HL-60/S4 treated with phorbol 12-myristate 13-acetate at 8.2 ng/mL for 4 days and 3 days (cell line): ENCODE data around the gene RAB5A.
"Not testable (repeated sequence)": the region's sequence is repeated elsewhere in the genome, so short reads cannot be mapped to it uniquely, and the experiment has no call there.

Experiments
- in situ Hi-C: fragments of 300-500 bp; cut with MboI; formaldehyde crosslinking; loops from 2 replicates; pipeline ENCODE4 v1.15.0; 2022; ENCODE audit warnings: low sequenced_read_pairs

RAB5A gene

DNA sequence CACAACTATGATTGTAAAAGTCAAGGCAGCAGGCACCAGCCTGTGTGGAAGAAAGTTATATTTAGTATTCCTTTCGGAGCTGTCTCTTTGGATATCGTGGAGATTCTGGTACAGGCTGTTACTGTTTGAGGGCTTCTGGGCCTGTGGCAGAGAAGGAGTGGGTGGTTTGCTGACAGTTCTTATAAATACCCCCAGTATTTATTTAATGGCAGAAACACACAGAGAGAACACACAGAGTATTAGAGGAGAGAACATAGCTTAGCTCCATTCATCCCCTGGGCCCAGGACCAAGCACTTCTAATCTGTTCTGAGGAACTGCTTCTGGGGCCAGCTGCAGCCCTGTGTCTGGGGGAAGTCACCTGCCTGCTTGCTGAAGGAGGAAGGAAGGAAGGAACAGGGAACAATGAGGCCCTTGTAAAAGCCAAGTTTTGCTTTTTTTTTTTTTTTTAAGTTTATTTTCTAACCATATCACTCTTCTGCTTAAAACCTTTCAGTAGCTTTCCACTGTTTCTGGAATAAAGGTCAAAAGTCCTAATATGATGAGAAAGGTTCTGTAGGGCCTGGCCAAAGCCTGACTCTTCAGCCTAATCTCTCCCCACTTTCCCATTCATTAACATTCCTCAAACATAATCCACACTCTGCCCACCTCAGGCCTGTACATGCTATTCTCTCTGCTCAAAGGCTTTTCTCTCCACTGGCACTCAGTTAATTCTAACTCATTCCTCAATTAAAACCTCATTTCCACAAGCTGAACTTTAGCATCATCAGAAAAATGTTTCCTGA lies 76.9 kb downstream of the RAB5A start:
- in situ Hi-C loops = no loop called here

- in situ Hi-C loops = no loop called here
Observed at GRCh38 chr3:20027136-20027535, 80.2 kb downstream of the RAB5A start.

DNA sequence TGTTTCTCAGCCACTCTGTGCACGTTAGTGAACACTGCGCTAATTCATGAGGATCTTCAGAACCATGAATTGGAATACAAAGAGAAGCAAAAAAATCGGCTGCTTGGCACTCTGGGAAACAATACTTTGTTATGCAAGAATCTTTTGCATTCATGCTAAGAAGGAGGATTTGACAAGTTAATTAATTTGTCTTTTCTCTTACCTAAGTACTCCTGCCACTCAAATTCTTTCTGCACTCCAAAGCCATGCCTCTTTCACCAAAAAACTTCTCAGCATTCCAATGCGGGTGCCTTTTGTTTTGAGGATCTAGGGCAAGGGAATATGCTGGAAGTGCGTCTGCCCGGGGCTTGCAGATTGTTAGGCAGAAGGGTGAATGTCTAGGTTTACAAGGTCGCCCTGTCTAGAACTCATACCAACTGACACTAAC lies 82.0 kb downstream of the RAB5A start:
- in situ Hi-C loops = no loop called here

GRCh38 chr3:20031939-20032338 lies 85.0 kb downstream of the RAB5A start:
- in situ Hi-C loops = not testable (repeated sequence)
